Stimulated activated naive CD8-positive, alpha-beta T cell treated with anti-CD3 and anti-CD28 coated beads, Interleukin-15, amount 100 ng/mL, for 72 hours (primary cell): ENCODE data around the gene TNIP3.

Experiments used
- ATAC-seq: fragments of 150-1000 bp; cut with Tn5 transposase; 2 replicates; pipeline ENCODE4 v1.10.0; 2021; ENCODE audit warnings: mild to moderate bottlenecking, moderate library complexity
- DNase-seq, 2 donors: peaks; one replicate each; pipeline ENCODE4 v3.0.0; 2021 to 2022
- H3K27ac Mint-ChIP-seq, 2 donors: one replicate each; pipeline ENCODE4 v1.8.0; 2022; ENCODE audit warnings: mild to moderate bottlenecking in 2 of 2, mixed read lengths in 2 of 2, moderate library complexity in 2 of 2
- H3K27me3 Mint-ChIP-seq: one replicate; pipeline ENCODE4 v1.8.0; 2022; ENCODE audit warnings: mixed read lengths
- H3K4me1 Mint-ChIP-seq: one replicate; pipeline ENCODE4 v1.8.0; 2022; ENCODE audit warnings: mild to moderate bottlenecking, mixed read lengths
- H3K4me3 Mint-ChIP-seq, 2 donors: one replicate each; pipeline ENCODE4 v1.8.0; 2022; ENCODE audit warnings: mild to moderate bottlenecking in 2 of 2, mixed read lengths in 2 of 2, moderate library complexity in 1 of 2
- H3K9me3 Mint-ChIP-seq, 2 donors: one replicate each; pipeline ENCODE4 v1.8.0; 2022; ENCODE audit warnings: mixed read lengths in 2 of 2

TNIP3 gene

DNA sequence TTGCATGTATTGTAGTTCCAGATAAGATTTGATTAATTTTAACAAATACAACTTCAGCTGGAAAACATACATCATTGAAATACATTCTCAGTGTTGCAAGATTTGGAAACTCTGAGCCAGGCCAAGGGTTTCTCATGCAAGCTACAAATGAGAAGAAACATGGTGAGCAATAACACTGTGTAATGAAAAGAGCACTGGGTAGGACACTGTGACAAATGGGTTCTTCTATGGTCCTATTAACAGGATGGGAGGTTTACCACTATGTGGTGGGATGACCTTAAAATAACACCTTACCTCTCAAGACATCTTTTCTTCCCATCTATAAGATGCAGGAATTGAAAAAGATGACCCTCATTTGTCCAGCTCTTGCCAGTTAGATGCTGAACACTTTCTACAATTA, 72.2 kb downstream of the TNIP3 start:
- DNase-seq: no peak
- Mint-ChIP-seq H3K4me1 (no peaks in the 10 kb centered on the region), H3K27me3 (no peaks in the 10 kb centered on the region), H3K4me3 (no peak overlapping the region), H3K27ac (no peak overlapping the region), H3K9me3 (peaks cover 0 to 5% of the 10 kb centered on the region in 2 donors)
- ATAC-seq: no peak

DNA sequence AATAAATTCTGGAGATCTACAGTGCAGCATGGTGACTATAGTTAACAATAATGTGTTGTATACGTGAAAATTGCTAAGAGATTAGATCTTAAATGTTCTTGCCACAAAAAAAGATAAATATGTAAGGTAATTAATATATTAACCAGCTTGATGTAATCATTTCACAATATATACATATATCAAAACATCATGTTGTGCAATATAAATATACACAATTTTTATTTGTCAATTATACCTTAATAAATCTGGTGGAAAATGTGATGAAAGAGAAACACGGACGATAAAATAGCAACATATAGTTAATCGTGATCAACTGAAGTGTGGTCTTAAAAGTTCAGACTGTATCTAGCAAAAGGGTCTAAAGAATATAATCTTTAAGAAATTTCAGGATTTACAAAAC, 75.3 kb downstream of the TNIP3 start:
- no peak for ATAC-seq
- DNase-seq: no peak
- Mint-ChIP-seq H3K27me3 (no peaks in the 10 kb centered on the region), H3K4me3 (no peak overlapping the region), H3K9me3 (peaks cover 0 to 5% of the 10 kb centered on the region in 2 donors), H3K4me1 (no peaks in the 10 kb centered on the region), H3K27ac (no peak overlapping the region)
